Hematopoietic multipotent progenitor cell treated with erythropoietin and hydrocortisone succinate and interleukin-3 and kit ligand, for 4 days (in vitro differentiated cells): ENCODE results near the gene NHERF1.

Source experiments
- DNase-seq: peaks from one replicate; pipeline ENCODE4 v3.0.0-alpha.2; 2015

The NHERF1 gene

DNA sequence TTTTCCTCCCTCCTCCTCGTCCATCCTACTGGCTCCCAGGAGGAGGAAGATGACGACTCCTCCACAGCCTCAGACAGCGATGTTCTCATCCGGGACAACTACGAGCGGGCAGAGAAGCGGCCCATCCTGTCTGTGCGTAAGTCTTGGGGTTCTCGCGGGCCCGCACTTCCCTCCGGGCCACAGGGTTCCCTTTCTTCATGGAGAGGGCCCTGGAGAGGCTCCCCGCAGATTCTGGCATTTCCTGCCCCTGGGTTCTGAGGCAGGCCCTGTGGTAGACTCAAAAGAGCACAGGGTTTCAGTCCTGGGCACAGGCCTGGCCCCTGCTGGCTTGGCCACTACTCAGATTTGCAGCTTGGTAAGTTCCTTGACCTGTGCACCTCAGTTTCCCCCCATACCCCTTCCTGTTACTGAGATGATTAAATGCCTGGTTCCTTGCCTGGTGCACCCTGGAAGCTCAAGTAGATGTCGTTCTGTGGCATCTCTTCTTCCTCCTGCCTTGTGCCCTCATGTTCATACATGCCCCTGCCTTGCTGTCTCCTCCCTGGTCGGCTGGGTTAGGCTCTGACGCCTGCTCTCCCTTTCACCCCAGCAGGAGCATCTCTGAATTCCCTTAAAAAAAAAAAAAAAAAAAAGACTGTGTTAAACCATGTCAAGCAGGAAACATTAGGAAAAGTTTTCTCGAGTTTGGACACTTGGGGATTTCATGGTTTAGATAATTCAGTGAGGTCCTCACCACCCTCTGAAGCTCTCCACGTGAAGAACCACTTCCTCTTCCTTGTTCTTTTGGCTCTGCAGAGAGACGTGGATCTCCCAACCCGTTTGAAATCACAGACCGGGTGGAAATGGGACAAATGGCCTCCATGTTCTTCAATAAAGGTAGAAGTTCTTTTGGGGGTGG, 42.0 kb downstream of the NHERF1 start:
- DNase-seq: no peak

DNA sequence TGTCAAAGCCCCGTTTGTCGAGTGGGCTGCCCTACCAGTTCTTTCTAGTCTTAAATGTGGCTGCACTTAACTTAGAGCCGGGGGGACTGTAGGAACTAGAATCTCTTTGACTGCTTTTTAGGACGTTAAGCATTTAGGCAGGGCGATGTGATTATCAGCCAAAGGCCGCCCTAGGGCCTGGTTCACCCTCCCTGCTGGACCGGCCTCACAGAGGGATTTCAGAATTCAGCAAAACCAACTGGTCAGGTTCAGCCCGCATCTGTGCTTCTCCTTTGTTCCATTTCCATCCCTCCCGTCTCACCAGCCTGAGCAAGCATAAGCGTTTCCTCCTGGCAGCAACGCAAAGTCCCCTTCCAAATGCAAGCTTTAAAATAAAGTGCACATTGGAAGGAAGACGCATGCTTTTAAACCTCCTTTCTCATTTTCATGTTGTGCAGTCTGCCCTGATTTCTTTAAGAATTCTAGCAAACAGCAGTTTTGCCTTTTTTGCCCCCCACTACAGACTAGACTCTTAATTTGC, 44.2 kb downstream of the NHERF1 start:
- no peak for DNase-seq

DNA sequence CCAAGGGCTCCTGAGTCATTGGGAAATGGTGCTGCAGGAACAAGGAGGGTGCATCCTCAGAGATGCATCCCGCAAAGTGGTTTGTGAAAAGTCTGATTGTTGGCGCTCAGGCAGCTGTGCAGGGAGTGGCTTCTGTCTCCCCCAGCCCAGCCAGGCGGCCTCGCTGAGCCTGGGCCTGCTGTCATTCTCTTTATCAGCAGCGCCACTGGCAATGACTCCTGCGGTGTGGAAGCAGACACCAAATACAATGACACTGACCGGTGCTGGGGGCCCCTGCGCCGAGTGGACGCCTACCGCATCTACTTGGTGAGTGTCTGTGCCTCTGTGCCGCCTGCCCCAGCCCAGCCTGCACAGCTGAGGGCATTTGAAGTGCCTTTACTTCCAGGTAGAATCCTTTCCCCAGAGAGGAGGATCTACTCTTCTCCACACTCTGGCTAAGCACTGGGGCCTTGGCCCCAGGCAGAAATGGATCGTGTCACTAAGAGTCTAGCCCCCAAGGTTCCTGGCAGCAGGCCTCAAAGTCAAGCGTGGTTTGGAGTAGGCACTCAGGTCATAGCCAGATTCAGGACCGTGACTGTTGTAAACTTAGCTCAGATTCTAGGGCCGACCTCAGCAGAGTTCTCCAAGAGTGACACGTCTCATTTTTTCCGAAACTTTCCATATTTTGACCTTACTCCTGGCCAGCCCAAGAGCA, 47.0 kb downstream of the NHERF1 start:
- no peak for DNase-seq

DNA sequence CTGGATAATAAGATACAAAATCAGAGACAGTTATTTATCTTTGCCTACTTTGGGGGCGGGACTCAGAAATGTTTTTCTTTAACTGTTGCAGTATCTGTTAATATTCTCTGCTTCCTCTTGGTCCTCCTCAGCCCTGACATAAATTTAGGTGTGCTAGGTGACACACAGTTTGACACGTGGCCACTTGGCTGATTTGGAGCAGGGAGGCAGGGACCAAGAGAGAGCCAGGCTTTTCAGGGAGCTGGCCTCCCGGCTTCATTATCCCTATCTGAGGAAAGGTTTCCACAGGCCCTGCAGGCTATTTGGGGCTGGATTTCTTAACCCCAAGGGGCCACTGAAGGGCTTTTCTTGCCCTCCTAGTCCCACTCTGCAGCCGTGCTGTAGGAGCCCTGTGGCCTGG, 47.8 kb downstream of the NHERF1 start:
- DNase-seq: no peak

DNA sequence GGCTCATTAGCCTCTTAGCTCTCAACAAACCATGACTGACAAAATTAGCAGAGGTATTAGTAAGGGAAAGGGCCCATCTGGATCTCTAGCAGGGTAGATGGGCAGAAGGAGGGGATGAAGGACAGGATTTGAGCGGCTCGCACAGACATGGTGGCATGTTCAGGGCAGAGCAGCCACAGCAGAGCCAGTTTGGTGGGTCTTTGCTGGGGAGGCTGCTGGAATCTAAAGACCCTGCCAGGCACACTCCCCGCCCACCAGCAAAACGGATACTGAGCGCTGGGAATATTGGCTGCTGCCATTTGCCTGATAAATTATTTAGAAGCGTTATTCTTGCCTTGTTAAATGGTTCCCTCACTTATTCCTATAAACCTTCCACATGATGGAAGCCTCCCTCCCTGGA, 48.4 kb downstream of the NHERF1 start:
- DNase-seq: no peak

DNA sequence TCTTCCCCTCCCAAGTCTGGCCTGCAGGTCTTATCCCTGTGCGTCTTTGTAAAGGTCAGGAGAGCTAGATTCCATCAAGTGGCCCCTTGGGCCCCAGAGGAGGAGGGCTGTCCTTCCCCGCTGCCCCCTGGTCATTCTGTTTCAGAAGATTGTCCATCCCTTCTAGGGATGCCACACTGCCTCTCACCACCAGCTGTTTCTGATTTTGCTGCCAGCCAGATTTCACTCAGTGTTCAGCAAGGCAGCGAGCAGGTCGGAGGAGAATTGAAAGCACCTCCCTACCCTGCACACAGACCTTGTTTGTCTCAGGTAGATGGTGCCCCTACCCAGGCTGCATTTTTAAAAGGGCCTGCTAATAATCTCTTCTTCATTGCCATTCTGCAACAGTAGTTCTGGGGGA, 49.4 kb downstream of the NHERF1 start:
- no peak for DNase-seq

DNA sequence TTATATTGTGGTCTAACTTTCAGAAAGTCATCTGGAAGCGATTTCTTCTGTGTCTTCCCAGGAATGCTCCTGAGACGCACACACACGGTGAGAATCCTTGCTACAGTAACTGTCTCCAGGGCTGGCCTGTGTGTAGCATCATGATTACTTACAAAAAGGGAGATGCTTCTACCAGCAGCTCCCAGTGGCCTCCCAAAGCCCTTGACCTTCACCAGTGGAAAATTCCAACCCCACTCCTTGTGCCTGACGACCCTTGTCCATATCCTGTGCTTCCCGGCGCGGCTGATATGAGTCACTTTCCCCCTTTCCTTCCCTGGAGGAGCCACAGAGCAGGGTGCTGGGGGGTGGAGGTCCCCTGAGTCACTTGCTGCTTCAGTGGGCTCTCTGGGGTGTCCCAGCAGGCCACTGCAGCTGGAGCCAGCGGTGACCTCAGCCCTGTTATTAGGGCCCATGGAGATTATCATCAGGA, 49.8 kb downstream of the NHERF1 start:
- DNase-seq: no peak

DNA sequence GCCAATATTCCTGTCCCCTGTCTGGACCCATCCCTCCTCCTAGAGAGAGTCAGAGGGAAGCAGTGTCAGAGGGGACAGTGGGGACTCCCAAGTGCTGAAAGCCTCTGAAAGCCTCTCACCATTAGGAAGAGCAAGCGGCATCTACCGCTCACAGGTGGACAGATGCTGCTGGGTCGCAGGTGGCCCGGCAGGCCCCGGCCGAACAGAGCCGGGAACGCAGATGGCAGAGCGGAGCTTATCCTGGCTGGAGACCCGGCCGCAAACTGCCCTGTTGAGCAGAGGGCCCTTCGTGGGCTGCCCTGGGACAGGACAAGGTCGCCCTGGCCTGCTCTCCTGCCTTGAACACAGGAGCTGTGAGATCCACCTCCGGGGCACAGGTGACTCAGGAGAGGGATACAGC, 50.7 kb downstream of the NHERF1 start:
- no peak for DNase-seq

GRCh38 chr17:74800531-74800930, 52.1 kb downstream of the NHERF1 start:
- DNase-seq: no peak

DNA sequence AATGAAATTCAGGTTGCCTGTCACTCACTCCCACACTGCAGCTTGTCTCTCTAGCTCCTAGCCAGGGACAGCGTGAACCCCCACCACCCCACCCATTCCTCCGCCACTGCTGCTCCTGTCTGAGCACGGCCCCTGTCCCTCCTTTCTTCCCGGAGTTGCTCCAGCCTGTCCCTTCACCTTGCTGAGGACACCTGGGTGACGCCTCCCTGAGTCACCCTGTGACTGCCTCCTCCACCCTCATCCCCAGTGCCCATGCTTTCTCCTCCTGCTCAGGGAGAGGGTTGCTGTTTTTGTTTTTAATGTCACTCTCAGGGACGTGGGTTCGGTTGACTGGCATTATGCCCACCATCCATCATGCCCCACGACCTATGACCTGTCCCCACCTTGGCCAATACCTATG, 53.5 kb downstream of the NHERF1 start:
- DNase-seq: no peak

DNA sequence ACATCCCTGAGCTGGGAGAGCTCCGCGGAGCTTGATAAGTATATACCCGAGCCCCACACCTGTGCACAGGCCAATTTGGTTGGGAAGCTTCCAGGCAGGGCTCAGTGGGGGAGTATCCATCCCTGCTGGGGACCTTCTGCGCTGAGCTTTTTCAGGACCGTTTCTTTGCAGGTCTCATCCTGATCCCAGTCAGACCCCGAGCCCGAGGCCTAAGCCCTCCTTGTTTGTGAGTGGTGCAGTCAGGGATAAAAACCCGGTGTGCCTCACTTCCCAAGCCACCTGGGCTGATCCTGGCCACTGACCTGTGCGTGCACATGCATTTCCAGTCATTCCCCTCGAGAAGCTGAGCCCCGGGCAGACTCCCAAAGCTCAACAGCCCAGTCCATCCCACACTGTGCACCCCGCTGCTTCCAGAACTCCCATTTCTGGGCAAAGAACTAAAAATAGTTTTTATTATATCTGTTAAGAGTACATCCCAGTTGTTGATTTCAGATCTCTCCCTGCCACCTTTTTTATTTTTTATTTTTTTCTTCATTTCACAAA, 55.0 kb downstream of the NHERF1 start:
- DNase-seq: no peak

DNA sequence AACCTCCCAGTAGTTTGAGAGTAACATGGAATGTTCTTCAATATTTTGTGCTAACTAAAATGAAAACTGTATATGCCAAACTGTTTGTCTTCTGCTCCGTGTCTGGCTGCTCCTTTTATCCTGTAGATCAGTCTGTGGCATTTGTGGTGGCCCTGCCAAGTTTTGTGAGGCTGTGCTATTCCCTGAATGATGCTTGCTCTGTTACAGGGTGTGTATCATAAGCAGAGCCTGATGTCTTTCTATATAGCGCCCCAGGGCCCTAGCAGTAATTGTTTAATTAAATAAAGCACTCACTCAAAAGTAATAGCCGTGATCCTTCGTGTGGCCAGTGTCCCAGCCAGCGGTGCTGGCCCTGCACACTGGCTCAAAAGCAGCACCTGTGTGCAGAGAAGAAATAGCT, 55.5 kb downstream of the NHERF1 start:
- peak; percentile 47 for DNase-seq

- DNase-seq: no peak
Observed at GRCh38 chr17:74804683-74805082, 56.3 kb downstream of the NHERF1 start.

- DNase-seq: no peak
Observed at GRCh38 chr17:74805591-74805991, 57.2 kb downstream of the NHERF1 start.

GRCh38 chr17:74806334-74806733, 57.9 kb downstream of the NHERF1 start:
- no peak for DNase-seq

- DNase-seq: no peak
Observed at GRCh38 chr17:74807441-74807840, 59.0 kb downstream of the NHERF1 start.

GRCh38 chr17:74807925-74808324, 59.5 kb downstream of the NHERF1 start:
- peak; percentile 76 for DNase-seq

GRCh38 chr17:74808714-74809430, 60.4 kb downstream of the NHERF1 start:
- DNase-seq: peak; percentile 32

DNA sequence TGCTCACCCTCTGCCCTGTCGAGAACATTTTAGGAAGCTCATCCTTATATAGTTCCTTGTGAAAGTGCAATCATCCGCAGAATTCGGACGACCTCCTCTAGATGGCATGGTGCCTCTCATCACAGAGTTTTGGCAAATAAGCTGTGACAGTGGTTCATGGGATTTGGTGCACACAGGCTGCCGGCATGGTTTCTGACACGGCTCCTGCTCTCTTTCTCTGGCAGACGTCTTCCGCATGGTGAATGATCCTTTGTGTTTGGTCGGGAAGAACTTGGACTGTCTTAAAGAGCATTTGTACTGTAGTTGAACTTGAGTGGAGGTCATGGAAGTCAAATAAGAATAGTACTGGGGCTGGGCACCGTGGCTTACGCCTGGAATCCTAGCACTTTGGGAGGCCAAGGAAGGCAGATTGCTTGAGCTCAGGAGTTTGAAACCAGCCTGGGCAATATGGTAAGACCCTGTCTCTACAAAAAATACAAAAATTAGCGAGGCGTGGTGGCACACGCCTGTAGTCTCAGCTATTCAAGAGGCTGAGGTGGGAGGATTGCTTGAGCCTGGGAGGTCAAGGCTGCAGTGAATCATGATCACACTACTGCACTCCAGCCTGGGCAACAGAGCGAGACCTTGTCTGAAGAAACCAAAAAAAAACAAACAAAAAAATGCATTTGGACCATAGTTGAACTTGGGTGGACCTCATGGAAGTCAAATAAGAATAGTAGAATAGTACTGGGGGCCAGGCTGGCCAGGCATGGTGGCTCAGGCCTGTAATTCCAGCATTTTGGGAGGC, 62.5 kb downstream of the NHERF1 start:
- no peak for DNase-seq

GRCh38 chr17:74812109-74813009, 63.9 kb downstream of the NHERF1 start:
- no peak for DNase-seq

GRCh38 chr17:74814453-74814852, 66.0 kb downstream of the NHERF1 start:
- DNase-seq: peak; percentile 13
